IPS-NIHi11 (cell line): Measurements from ENCODE around the gene ACAA2.

Experiments used
- DNase-seq: peaks from one replicate; pipeline ENCODE4 v3.0.0; 2012; ENCODE audit warnings: mixed read lengths, low spot score

The ACAA2 gene

GRCh38 chr18:49813319-49814146 lies at the start of gene ACAA2:
TSS of gene ACAA2 (minus strand) at chr18:49813533. CDS start at chr18:49813484, 49 bp downstream.
- peak; percentile 89 for DNase-seq

- no peak for DNase-seq
Measured at GRCh38 chr18:49862656-49863385, 49.5 kb upstream of the ACAA2 start.

GRCh38 chr18:49861659-49862058 lies 48.3 kb upstream of the ACAA2 start:
- no peak for DNase-seq

GRCh38 chr18:49859725-49860124 lies 46.4 kb upstream of the ACAA2 start:
- no peak for DNase-seq

- no peak for DNase-seq
Measured at GRCh38 chr18:49859021-49859359, 45.7 kb upstream of the ACAA2 start.

- peak; percentile 85 for DNase-seq
Measured at GRCh38 chr18:49858309-49859020, 45.1 kb upstream of the ACAA2 start.

GRCh38 chr18:49857708-49858107 lies 44.4 kb upstream of the ACAA2 start:
- peak; percentile 50 for DNase-seq

- DNase-seq, result no peak
Measured at GRCh38 chr18:49856496-49856895, 43.2 kb upstream of the ACAA2 start.

- no peak for DNase-seq
Measured at GRCh38 chr18:49855711-49856415, 42.5 kb upstream of the ACAA2 start.

- DNase-seq, result no peak
Measured at GRCh38 chr18:49854681-49855080, 41.3 kb upstream of the ACAA2 start.

GRCh38 chr18:49853436-49853835 lies 40.1 kb upstream of the ACAA2 start:
- no peak for DNase-seq

- no peak for DNase-seq
Measured at GRCh38 chr18:49853011-49853410, 39.7 kb upstream of the ACAA2 start.

- DNase-seq, result no peak
Measured at GRCh38 chr18:49851624-49852023, 38.3 kb upstream of the ACAA2 start.

GRCh38 chr18:49850636-49851035 lies 37.3 kb upstream of the ACAA2 start:
- no peak for DNase-seq

GRCh38 chr18:49849331-49850217 lies 36.2 kb upstream of the ACAA2 start:
- DNase-seq, result peak; percentile 87

GRCh38 chr18:49848115-49848514 lies 34.8 kb upstream of the ACAA2 start:
- no peak for DNase-seq

GRCh38 chr18:49847524-49847923 lies 34.2 kb upstream of the ACAA2 start:
- DNase-seq, result no peak

- DNase-seq, result no peak
Measured at GRCh38 chr18:49846718-49847470, 33.6 kb upstream of the ACAA2 start.

- DNase-seq, result no peak
Measured at GRCh38 chr18:49846361-49846662, 33.0 kb upstream of the ACAA2 start.

GRCh38 chr18:49845629-49846360 lies 32.5 kb upstream of the ACAA2 start:
- no peak for DNase-seq
